Measurements from ENCODE around the gene C17orf75.
A peak's percentile ranks its signal among the peaks of the same experiment; 100 is the strongest.
"Not testable (repeated sequence)": the region's sequence is repeated elsewhere in the genome, so short reads cannot be mapped to it uniquely, and the experiment has no call there.

The C17orf75 gene

DNA sequence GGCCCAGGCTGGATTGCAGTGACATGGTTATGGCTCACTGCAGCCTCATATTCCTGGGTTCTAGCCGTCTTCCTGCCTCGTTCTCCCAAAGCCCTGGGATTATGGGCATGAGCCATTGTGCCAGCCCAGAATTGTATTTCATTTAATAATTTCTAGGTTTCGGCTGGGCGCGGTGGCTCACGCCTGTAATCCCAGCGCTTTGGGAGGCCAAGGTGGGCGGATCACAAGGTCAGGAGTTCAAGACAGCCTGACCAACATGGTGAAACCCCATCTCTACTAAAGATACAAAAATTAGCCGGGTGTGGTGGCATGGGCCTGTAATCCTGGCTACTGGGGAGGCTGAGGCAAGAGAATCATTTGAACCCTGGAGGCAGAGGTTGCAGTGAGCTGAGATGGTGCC is 10.8 kb upstream of the C17orf75 start:
- H3K4me3 Mint-ChIP-seq = peak overlapping the region; percentile 86 to 88
- ATAC-seq = not testable (repeated sequence)

DNA sequence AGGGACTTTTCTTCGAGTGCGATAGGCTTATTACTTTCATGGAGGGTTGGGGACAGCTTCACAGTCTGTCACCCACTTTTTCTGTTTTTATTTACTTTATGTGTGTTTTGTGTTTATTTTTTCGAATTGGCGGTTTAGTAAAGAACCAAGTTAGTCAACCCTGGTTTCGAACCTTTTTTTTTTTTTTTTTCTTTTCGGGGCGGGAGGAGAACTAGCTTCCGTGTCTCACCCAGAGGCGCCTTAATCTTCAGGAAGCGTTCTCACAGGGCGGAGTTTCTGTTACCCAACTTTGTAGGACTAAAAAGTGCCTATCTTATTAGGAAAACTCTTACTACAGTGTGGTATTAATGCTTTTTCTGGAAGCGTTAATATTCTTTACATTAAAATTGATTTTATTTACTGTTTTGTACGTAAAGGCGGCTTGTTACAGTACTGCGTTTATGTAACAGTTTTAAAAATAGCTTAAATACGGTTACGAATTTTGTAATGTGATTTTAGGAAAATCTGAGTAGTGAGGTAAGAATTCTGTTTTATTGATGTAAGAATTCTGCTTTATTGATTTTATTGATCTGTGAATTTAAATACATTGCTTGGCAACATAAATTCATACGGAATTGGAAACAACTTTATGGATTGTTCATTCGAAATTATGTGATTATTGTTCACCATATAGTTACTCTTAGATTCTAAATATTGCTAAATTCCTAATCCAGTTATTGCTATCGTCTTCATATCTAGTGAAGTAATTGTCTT is 8.9 kb upstream of the C17orf75 start:
- DNase-seq = no peak
- ATAC-seq = peak; percentile 59
- Mint-ChIP-seq H3K4me3 (peak overlapping the region; percentile 86 to 88), H3K27ac (peak overlapping the region; percentile 98 to 99), H3K9me3 (no peaks in the 10 kb centered on the region), H3K27me3 (no peaks in the 10 kb centered on the region), H3K4me1 (peaks cover 28% of the 10 kb centered on the region)

More for the DNA sequence above, 10.8 kb upstream of the C17orf75 start:
- not testable (repeated sequence) for DNase-seq, H3K27me3 Mint-ChIP-seq, H3K9me3 Mint-ChIP-seq, H3K27ac Mint-ChIP-seq
- H3K4me1 Mint-ChIP-seq = peaks cover 37% of the 10 kb centered on the region

DNA sequence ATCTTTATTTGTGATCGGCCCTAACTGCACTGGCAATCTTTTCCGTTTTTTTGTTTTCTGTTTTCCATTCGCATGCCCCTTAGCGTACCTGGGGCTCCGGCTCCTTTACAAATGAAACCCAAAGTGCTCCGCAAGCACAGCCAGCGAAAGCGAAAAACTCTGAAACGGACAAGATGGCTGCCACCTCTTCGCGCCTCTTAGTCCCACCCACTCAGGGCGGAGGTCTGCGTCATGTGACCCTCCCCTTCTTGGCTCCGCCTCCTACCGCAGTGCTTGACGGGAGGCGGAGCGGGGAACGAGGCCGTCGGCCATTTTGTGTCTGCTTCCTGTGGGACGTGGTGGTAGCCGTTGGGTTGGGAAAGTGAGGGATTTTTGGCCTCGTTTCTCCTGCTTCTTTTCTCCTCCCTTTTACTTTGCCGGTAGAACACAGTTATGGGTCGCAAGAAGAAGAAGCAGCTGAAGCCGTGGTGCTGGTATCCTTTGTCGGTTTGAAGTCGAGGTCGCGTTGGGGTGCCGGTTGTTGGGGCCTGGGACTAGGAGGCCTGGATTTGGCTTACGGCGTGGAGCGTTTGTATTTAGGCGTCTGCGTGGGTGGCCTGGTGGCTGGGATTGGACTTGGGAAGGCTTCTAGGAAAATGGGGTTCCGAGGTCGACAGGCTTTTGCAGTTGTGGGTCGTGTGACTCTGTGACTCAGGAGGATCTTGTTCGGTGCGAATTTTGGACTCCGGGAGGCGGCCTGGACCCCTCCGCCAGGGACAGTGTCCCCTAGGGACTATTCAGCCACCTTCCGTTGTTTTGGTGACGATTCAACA is 8.1 kb upstream of the C17orf75 start, which contains the start of gene ZNF207:
ZNF207 (plus strand) TSS at position 304 of the 812 bp plus-strand sequence; CDS start at position 433, 129 bp downstream.
- peak within 1 kb of the TSS; percentile 86 to 88 for H3K4me3 Mint-ChIP-seq
- ATAC-seq (peak; percentile 96), DNase-seq (peak; percentile 94 to 97)
- peak within 1 kb of the TSS; percentile 98 to 99 for H3K27ac Mint-ChIP-seq
- no peaks in the 10 kb centered on the region for H3K9me3 Mint-ChIP-seq
- peaks cover 20% of the 10 kb centered on the region for H3K4me1 Mint-ChIP-seq
- H3K27me3 Mint-ChIP-seq = no peaks in the 10 kb centered on the region

- peak overlapping the region; percentile 98 to 99 for H3K27ac Mint-ChIP-seq
- no peaks in the 10 kb centered on the region for H3K9me3 Mint-ChIP-seq
- ATAC-seq (no peak), DNase-seq (peak in 1 of 2 donors; percentile 8)
- H3K4me1 Mint-ChIP-seq = peaks cover 14% of the 10 kb centered on the region
- peak overlapping the region; percentile 86 to 88 for H3K4me3 Mint-ChIP-seq
- no peaks in the 10 kb centered on the region for H3K27me3 Mint-ChIP-seq
Observed at GRCh38 chr17:32349503-32349853, 7.5 kb upstream of the C17orf75 start.

DNA sequence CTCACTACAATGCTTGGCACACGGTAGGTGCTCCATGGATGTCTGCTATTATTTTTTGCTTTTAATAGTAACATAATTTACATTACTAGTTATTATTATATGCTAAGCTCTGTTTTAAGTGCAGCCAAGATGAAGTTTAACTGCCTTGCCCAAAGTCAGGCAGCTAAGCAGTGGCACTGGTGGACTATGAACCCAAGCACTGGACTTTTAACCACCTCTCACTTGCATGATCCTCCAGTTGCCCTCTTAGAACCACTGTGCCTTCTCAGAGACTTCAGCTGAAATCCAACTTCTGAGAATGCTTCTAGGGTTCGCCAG is 6.5 kb upstream of the C17orf75 start:
- no peaks in the 10 kb centered on the region for H3K27me3 Mint-ChIP-seq
- H3K9me3 Mint-ChIP-seq = no peaks in the 10 kb centered on the region
- ATAC-seq (no peak), DNase-seq (no peak)
- peaks cover 8% of the 10 kb centered on the region for H3K4me1 Mint-ChIP-seq
- H3K27ac Mint-ChIP-seq = peak overlapping the region in 1 of 2 donors; percentile 27
- H3K4me3 Mint-ChIP-seq = peak overlapping the region in 1 of 2 donors; percentile 88

- Mint-ChIP-seq H3K4me1 (peaks cover 20% of the 10 kb centered on the region), H3K27me3 (no peaks in the 10 kb centered on the region), H3K4me3 (no peak overlapping the region), H3K9me3 (no peaks in the 10 kb centered on the region), H3K27ac (no peak overlapping the region)
- ATAC-seq = no peak
- no peak for DNase-seq
Observed at GRCh38 chr17:32345951-32346600, 4.1 kb upstream of the C17orf75 start.

- Mint-ChIP-seq H3K27ac (peak overlapping the region; percentile 91 to 92), H3K4me3 (peak overlapping the region; percentile 93 to 95), H3K4me1 (peaks cover 33% of the 10 kb centered on the region), H3K9me3 (no peaks in the 10 kb centered on the region), H3K27me3 (no peaks in the 10 kb centered on the region)
- DNase-seq (no peak), ATAC-seq (no peak)
Observed at GRCh38 chr17:32342603-32343325, 791 bp upstream of the C17orf75 start.

DNA sequence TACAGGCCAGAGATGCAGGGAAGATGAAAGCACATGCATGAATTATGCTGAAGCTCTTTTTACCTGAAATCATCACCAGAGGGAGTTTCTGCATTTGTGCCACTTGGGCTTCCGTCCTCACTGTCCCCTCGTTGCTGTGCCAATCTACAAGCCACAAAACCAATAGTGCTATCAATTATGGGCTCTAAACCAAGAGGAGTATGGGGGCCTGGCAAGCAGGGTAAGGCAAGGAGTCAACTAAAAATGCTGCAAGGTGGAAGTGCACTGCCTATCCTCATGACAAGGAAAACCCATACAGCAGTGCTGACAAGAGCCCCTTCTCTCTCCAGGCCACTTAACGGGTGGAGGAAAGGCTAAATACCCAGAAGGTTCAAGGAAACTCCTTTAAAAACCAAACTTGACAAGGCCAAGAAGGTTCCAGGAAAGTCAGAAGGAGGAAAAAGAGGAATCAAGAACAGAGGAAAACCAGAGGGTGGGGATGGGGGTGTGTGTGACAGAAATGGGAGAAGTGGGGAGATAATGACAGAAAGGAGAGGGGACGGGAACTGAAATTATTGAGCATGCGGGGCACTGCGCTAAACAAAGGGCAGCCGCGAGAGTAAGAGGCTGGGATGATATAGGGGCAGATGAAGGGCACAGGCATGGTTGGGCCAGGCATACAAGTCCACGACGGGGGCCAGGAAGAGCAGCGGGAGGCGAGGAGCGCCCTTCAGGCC is 674 bp downstream of the C17orf75 start:
- no peaks in the 10 kb centered on the region for H3K9me3 Mint-ChIP-seq
- DNase-seq (peak; percentile 54 to 64), ATAC-seq (peak; percentile 59)
- no peaks in the 10 kb centered on the region for H3K27me3 Mint-ChIP-seq
- peak overlapping the region; percentile 93 to 95 for H3K4me3 Mint-ChIP-seq
- H3K4me1 Mint-ChIP-seq = peaks cover 33% of the 10 kb centered on the region
- peak overlapping the region; percentile 93 to 95 for H3K27ac Mint-ChIP-seq

DNA sequence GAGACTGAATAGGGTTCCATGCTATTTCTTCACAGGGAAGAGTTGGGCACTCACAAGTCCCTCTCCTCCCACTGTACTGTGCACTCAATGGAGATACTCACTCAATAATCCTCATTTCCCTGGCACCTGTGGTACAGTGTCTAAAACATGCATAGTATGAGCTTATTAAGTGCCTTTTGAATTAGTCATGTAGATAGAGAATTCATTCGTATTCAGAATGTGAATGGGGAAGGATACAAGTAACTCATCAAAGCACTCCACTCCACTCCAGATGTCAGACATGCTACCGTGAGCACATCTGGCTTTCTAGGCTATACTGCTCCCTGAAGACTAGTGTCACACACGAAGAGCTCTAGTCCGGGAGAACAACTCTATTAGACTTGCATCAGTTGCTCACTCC is 6.3 kb downstream of the C17orf75 start:
- ATAC-seq (no peak), DNase-seq (no peak)
- no peaks in the 10 kb centered on the region for H3K9me3 Mint-ChIP-seq
- no peaks in the 10 kb centered on the region for H3K27me3 Mint-ChIP-seq
- H3K27ac Mint-ChIP-seq = no peak overlapping the region
- no peak overlapping the region for H3K4me3 Mint-ChIP-seq
- peaks cover 24% of the 10 kb centered on the region for H3K4me1 Mint-ChIP-seq

- no peak for DNase-seq
- Mint-ChIP-seq H3K9me3 (no peaks in the 10 kb centered on the region), H3K27ac (no peak overlapping the region), H3K4me1 (peaks cover 25% of the 10 kb centered on the region), H3K27me3 (no peaks in the 10 kb centered on the region), H3K4me3 (no peak overlapping the region)
- ATAC-seq = no peak
Observed at GRCh38 chr17:32335046-32335445, 6.9 kb downstream of the C17orf75 start.

DNA sequence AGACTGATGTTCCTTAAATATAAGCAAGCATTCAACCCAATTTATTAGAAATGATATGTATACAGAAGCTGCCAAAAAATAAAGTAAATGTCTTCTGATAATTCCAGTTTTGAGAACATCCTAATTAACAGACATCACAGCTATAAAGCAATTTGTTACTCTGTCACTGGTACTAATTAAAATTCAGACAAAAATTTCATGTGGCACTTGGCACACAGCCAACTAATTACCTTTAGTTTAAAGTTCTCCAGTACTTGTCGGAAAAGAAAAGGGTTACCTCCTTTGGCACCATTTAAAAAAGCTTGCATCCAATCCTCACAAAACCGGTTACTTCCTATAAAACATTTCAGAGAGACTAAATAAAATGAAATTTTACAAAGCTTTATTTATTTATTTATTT is 8.8 kb downstream of the C17orf75 start:
- Mint-ChIP-seq H3K4me3 (no peak overlapping the region), H3K27ac (no peak overlapping the region), H3K4me1 (peaks cover 31% of the 10 kb centered on the region), H3K27me3 (no peaks in the 10 kb centered on the region), H3K9me3 (no peaks in the 10 kb centered on the region)
- no peak for DNase-seq
- no peak for ATAC-seq

DNA sequence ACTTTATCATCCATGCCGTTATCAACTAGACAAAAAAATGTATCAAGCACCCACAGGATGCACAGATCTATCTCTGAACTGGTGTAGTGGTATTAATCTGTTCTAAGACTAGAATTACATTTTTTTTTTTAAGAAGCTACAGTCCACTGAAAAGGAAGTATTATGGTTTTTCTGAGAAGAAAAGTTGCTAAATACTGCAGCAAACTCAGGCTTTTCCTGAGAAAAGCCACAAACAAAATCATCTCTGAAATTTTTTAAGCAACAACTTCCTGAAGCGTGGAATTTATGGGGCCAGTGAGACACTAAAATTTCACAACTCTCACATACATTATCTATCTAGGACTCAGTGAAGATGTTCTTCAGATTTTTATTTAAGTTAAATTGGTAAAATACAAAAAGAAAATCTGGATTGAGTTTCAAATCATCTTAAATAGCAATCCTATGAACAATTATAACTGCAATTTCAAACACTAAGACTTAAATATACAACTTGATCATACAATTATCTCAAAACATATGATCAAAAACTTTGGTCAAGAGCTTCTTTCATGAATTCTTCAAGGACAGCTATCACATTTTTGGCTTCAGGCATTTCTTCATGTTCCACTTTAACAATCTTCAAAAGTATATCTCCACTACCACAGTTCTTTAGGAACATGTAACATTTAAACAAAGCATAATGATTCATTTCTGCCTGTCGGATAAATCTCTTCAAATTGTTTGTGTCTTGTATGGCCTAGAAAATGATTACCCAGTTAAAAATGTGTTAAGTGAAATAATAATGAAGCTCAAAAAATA is 10.5 kb downstream of the C17orf75 start:
- Mint-ChIP-seq H3K27ac (peak overlapping the region; percentile 12 to 33), H3K27me3 (no peaks in the 10 kb centered on the region), H3K9me3 (no peaks in the 10 kb centered on the region), H3K4me3 (peak overlapping the region; percentile 42 to 57), H3K4me1 (peaks cover 38% of the 10 kb centered on the region)
- ATAC-seq (peak; percentile 79), DNase-seq (no peak)

DNA sequence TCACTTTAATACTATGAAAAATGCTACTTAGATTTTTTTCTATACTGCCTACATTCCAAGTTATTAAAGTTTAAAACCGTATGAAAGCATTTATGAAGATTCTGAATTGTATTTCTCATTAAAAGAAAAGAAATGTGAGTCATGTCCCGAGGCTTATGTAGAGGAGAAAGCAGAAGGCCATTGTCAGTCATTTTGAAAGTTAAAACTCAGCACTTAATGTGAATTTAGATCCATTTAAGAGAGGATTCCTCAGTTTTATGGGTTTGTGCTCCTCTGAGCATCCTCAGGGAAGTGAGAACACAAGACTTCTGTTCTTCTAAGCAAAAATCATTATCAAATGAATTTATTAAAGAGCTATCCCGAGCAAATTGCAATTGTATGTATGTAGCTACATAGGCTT is 11.8 kb downstream of the C17orf75 start:
- H3K27ac Mint-ChIP-seq = no peak overlapping the region
- H3K4me3 Mint-ChIP-seq = no peak overlapping the region
- DNase-seq (no peak), ATAC-seq (no peak)
- peaks cover 38% of the 10 kb centered on the region for H3K4me1 Mint-ChIP-seq
- H3K27me3 Mint-ChIP-seq = no peaks in the 10 kb centered on the region
- H3K9me3 Mint-ChIP-seq = no peaks in the 10 kb centered on the region

- ATAC-seq = no peak
- DNase-seq = no peak
- H3K27ac Mint-ChIP-seq = no peak overlapping the region
- H3K27me3 Mint-ChIP-seq = no peaks in the 10 kb centered on the region
- no peak overlapping the region for H3K4me3 Mint-ChIP-seq
- peaks cover 54% of the 10 kb centered on the region for H3K4me1 Mint-ChIP-seq
- H3K9me3 Mint-ChIP-seq = no peaks in the 10 kb centered on the region
Observed at GRCh38 chr17:32327911-32328310, 14.1 kb downstream of the C17orf75 start.

All from stimulated activated naive CD8-positive, alpha-beta T cell treated with anti-CD3 and anti-CD28 coated beads, Interleukin-15, amount 100 ng/mL, for 72 hours (primary cell).